DOHH2 (cell line): ENCODE results near the gene MACF1.

Experiments
- H3F3A ChIP-seq: fragments of 200-600 bp; sonication (generic), shearing (Covaris generic); 2 replicates; pipeline ENCODE4 v1.6.0; 2016; ENCODE audit warnings: antibody characterized with exemption, mild to moderate bottlenecking; ENCODE audit not compliant: control insufficient read depth, insufficient read depth
- H3K27ac ChIP-seq: fragments of 200-600 bp; sonication (generic); 2 replicates; pipeline ENCODE4 v1.5.1; 2014; ENCODE audit warnings: low read depth, mild to moderate bottlenecking, low read length, moderate library complexity
- H3K27me3 ChIP-seq: fragments of 200-600 bp; sonication (generic); 2 replicates; pipeline ENCODE4 v1.6.1; 2014; ENCODE audit warnings: mild to moderate bottlenecking, low read length, mixed read lengths; ENCODE audit not compliant: control insufficient read depth
- H3K36me3 ChIP-seq: fragments of 200-600 bp; sonication (generic); 2 replicates; pipeline ENCODE4 v1.6.1; 2014; ENCODE audit warnings: mild to moderate bottlenecking, low read length, moderate library complexity, mixed read lengths; ENCODE audit not compliant: control insufficient read depth
- H3K4me1 ChIP-seq: fragments of 200-600 bp; sonication (generic); 2 replicates; pipeline ENCODE4 v1.6.1; 2014; ENCODE audit warnings: mild to moderate bottlenecking, low read length, mixed read lengths; ENCODE audit not compliant: control insufficient read depth
- H3K4me2 ChIP-seq: fragments of 200-600 bp; sonication (generic); 2 replicates; pipeline ENCODE4 v1.6.0; 2014; ENCODE audit warnings: mild to moderate bottlenecking, low read length, moderate library complexity
- H3K4me3 ChIP-seq: fragments of 200-600 bp; sonication (generic); 2 replicates; pipeline ENCODE4 v1.5.1; 2014; ENCODE audit warnings: mild to moderate bottlenecking, low read length, mixed read lengths
- H3K79me2 ChIP-seq: fragments of 200-600 bp; sonication (generic); 2 replicates; pipeline ENCODE4 v1.6.1; 2014; ENCODE audit warnings: mild to moderate bottlenecking, low read length, mixed read lengths; ENCODE audit not compliant: control insufficient read depth
- H3K9me2 ChIP-seq: fragments of 200-600 bp; sonication (generic); replicated peaks from 2 replicates; pipeline ENCODE4 v1.6.1; 2014; ENCODE audit warnings: mild to moderate bottlenecking, low read length, mixed read lengths; ENCODE audit not compliant: control insufficient read depth
- H3K9me3 ChIP-seq: fragments of 200-600 bp; sonication (generic); 2 replicates; pipeline ENCODE4 v1.6.1; 2014; ENCODE audit warnings: antibody characterized with exemption, low read length, mixed read lengths; ENCODE audit not compliant: control insufficient read depth, insufficient read depth
- H4K20me1 ChIP-seq: fragments of 200-600 bp; sonication (generic); 2 replicates; pipeline ENCODE4 v1.6.0; 2014; ENCODE audit warnings: low read depth, mild to moderate bottlenecking, antibody characterized with exemption, low read length, moderate library complexity; ENCODE audit not compliant: control insufficient read depth, insufficient read depth
- CTCF ChIP-seq: fragments of 200-600 bp; sonication (generic); IDR thresholded peaks from one replicate; pipeline ENCODE4 v1.5.1; 2014; ENCODE audit warnings: antibody characterized with exemption, mild to moderate bottlenecking, low read depth, low read length; ENCODE audit not compliant: poor library complexity, severe bottlenecking
- EZH2phosphoT487 ChIP-seq: fragments of 200-600 bp; sonication (generic); IDR thresholded peaks from 2 replicates; pipeline ENCODE4 v1.6.1; 2017; ENCODE audit warnings: borderline replicate concordance, mild to moderate bottlenecking, antibody characterized with exemption, low read length, moderate library complexity, mixed read lengths

The MACF1 gene

DNA sequence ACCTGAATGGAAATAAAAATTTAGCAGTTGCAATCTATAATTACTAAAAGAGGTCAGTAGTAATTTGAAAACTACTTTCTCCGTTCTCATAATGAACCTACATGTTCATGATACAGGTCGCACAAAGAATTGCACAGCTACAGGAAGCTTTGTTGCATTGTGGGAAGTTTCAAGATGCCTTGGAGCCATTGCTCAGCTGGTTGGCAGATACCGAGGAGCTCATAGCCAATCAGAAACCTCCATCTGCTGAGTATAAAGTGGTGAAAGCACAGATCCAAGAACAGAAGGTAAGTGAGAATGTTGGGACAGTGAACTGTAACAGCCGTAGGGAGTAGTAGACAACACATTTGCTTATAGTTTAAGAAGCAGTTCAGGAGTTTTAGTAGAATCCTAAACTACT lies 218.1 kb downstream of the MACF1 start:
- Histone ChIP-seq H3K4me3 (no peak overlapping the region), H3K4me2 (no peak overlapping the region), H3K36me3 (peaks cover 25% of the 10 kb centered on the region), H3F3A (no peaks in the 10 kb centered on the region), H4K20me1 (no peaks in the 10 kb centered on the region), H3K9me2 (no peaks in the 10 kb centered on the region), H3K79me2 (no peaks in the 10 kb centered on the region), H3K27ac (no peak overlapping the region), H3K4me1 (no peaks in the 10 kb centered on the region), H3K9me3 (no peaks in the 10 kb centered on the region), H3K27me3 (no peaks in the 10 kb centered on the region)
- TF ChIP-seq EZH2phosphoT487 (no peak), CTCF (no peak)

GRCh38 chr1:39425151-39425550 lies 220.7 kb downstream of the MACF1 start:
- no peak for TF ChIP-seq CTCF
- no peak for TF ChIP-seq EZH2phosphoT487
- H3K9me2 ChIP-seq = no peaks in the 10 kb centered on the region
- no peaks in the 10 kb centered on the region for H3K4me1 ChIP-seq
- no peaks in the 10 kb centered on the region for H3K27me3 ChIP-seq
- H3K4me2 ChIP-seq = no peak overlapping the region
- no peak overlapping the region for H3K4me3 ChIP-seq
- peaks cover 43% of the 10 kb centered on the region for H3K36me3 ChIP-seq
- no peak overlapping the region for H3K27ac ChIP-seq
- no peaks in the 10 kb centered on the region for H3K9me3 ChIP-seq
- H4K20me1 ChIP-seq = no peaks in the 10 kb centered on the region
- no peaks in the 10 kb centered on the region for H3K79me2 ChIP-seq
- H3F3A ChIP-seq = no peaks in the 10 kb centered on the region

DNA sequence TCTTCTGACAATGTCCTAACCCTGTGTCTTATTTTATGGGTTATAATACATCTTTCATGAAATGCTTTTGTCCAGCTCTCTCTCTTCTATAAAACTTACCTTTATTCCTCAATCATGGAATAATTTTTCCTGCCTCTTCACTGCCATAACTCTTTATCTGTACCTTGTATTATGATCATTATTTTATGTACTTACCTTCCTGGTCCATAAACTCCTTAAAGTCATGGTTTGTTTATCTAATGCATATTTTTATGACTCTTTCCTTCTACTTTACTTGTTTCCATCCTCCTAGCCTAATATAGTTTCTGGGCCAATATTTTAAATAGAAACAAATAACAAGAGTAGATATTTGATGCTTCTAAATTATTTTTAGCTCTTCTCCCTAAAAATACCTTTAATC lies 221.1 kb downstream of the MACF1 start:
- H3K27me3 ChIP-seq = no peaks in the 10 kb centered on the region
- TF ChIP-seq EZH2phosphoT487 (no peak), CTCF (no peak)
- H3K36me3 ChIP-seq = peaks cover 44% of the 10 kb centered on the region
- H3K4me3 ChIP-seq = no peak overlapping the region
- H3K27ac ChIP-seq = no peak overlapping the region
- no peaks in the 10 kb centered on the region for H3K9me3 ChIP-seq
- no peak overlapping the region for H3K4me2 ChIP-seq
- no peaks in the 10 kb centered on the region for H3F3A ChIP-seq
- no peaks in the 10 kb centered on the region for H4K20me1 ChIP-seq
- no peaks in the 10 kb centered on the region for H3K9me2 ChIP-seq
- no peaks in the 10 kb centered on the region for H3K79me2 ChIP-seq
- no peaks in the 10 kb centered on the region for H3K4me1 ChIP-seq

GRCh38 chr1:39426346-39426745 lies 221.9 kb downstream of the MACF1 start:
- Histone ChIP-seq H4K20me1 (no peaks in the 10 kb centered on the region), H3K36me3 (peaks cover 46% of the 10 kb centered on the region), H3K4me3 (no peak overlapping the region), H3K27ac (no peak overlapping the region), H3K79me2 (no peaks in the 10 kb centered on the region), H3K4me2 (no peak overlapping the region), H3K9me2 (no peaks in the 10 kb centered on the region), H3K4me1 (no peaks in the 10 kb centered on the region), H3K27me3 (no peaks in the 10 kb centered on the region), H3K9me3 (no peaks in the 10 kb centered on the region), H3F3A (no peaks in the 10 kb centered on the region)
- no peak for TF ChIP-seq CTCF
- no peak for TF ChIP-seq EZH2phosphoT487
